KG1 (cell line): ENCODE data around the gene KIF26A.
"Not testable (repeated sequence)": the region's sequence is repeated elsewhere in the genome, so short reads cannot be mapped to it uniquely, and the experiment has no call there.

ENCODE experiments used
- DNase-seq: peaks from one replicate; lab custom pipeline; 2025; lab: John Stamatoyannopoulos, UW

KIF26A gene

GRCh38 chr14:104143521-104144452, 5.4 kb downstream of the KIF26A start:
- no peak for DNase-seq

DNA sequence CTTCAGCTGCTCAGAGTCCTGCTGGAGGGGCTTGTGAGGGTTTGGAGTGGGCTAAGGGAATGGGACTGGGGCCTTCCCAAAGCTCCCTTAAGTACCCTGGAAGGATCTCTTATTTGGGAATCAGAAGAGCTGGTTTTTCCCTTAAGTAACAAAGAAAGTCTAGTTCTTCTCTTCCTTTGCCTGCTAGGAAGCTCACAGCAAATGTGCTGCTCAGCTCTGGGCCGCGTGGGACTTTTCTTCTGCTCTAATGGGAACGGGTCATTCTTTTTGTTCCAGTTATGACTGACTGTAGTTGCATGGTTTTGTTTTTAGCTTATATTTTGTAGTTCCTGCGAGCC, 6.0 kb downstream of the KIF26A start:
- no peak for DNase-seq

- no peak for DNase-seq
Measured at GRCh38 chr14:104144911-104145825, 6.8 kb downstream of the KIF26A start.

- no peak for DNase-seq
Measured at GRCh38 chr14:104145826-104146601, 7.6 kb downstream of the KIF26A start.

DNA sequence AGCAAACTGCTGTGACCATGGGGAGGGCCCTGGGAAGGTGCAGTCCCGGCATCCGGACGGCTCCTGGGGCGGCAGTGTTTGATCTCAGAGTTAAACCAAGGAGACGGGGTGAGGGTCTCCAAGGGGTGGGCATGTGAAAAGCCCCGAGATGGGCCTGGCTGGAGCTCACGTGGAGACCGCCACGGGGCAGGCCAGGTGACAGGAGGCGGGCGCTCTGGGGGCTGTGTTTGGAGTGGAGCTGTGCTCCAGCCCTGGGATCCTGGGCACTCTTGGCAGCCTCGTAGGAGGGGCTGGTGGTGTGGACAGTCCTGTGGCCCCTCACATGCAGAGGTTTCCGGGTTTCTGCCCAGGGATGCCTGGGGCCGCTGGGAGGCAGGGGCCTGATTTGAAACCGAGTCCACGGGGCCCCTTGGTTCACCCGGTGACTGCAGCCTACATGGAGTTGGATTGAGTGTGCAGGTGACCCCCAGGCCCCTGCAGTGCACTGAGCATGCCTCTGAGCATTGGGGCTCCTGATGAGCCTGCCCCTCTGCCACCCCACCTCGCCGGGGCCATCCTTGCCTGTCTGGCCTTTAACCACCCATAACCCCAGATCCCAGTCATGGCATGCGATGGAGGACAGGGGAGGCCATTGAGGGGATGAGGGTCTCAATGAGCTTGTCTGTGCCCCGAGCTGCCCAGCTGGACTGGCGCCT, 8.4 kb downstream of the KIF26A start:
- DNase-seq = no peak

DNA sequence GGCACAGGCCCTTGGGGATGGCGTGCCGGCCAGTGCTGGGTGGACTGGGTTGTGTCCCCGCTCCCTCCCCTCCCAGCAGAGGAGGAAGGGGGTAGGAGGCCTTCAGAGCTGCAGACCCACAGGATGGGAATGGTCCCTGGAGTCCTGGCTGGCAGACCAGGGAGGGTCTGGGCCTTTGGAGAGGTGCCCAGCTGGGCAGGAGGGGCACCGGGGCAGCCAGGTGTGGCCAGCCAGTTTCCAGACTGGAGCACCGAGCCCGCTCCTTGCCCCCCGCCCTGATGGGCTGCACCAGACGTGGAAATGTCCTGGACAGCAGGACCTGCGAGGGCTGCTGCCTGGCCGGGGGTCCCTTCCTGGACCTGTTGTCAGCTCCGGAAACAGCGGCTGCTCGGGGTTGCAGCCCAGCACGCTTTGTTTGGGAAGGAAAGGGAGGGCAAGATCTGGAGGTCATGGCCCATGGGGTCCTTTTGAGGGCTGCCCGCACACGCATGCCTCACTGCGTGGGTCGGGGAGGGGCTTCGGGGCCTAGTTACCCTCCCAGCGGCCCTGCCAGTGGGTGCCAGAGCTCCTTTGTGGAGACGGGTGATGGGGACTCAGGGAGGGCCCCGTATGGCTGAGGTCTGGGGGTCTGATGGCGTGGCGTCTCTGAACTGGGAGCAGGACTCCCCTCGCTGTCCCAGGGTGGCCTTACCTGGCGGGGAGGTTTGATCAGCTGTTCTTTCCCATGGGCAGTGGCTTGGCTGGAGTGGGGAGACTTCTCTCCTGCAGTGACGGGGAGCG, 9.1 kb downstream of the KIF26A start:
- DNase-seq = no peak

- no peak for DNase-seq
Measured at GRCh38 chr14:104148433-104149277, 10.3 kb downstream of the KIF26A start.

DNA sequence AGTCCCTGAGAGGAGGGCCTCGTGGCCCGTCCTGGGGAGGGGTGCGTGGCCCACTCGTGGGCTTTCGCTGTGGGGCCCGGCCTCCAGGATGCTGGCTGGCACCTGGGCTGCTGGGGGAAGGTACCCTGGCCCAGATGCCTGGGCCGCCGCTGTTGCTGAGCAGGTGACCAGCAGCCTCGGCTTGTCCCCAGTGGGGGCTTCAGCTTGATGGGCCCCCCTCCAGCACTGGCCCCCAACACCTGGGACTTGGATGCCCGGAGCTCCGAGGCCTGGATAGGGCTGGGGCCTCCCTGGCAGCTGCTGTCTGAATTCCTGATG, 10.8 kb downstream of the KIF26A start:
- no peak for DNase-seq

DNA sequence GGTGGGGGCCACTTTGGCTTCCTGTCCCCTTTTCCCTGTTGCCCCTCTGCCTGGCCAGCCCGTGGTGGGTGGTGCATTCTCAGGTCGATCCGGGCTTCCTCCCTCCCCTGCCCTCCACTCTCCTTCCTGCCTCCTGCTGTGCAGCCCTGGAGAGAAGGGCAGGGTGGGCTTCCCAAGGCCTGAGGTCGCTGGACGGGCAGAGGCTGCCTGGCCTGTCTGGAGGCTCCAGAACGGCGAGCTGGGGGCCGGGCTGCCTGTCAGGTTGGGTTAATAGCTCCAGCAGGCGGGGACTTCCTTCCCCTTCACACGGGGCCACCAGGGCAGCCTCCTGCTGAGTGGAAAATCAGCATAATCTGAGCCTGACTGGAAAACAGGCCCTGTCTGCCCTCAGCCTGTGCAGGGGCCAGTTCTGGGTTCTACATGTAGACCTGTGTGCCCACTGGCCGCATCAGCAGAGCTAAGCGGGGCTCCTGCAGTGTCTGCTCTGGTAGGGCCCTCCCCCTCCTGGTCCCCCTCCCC, 11.3 kb downstream of the KIF26A start:
- DNase-seq = no peak

GRCh38 chr14:104150136-104151025, 12.0 kb downstream of the KIF26A start:
- DNase-seq = no peak

GRCh38 chr14:104151026-104151381, 12.6 kb downstream of the KIF26A start:
- DNase-seq = no peak

DNA sequence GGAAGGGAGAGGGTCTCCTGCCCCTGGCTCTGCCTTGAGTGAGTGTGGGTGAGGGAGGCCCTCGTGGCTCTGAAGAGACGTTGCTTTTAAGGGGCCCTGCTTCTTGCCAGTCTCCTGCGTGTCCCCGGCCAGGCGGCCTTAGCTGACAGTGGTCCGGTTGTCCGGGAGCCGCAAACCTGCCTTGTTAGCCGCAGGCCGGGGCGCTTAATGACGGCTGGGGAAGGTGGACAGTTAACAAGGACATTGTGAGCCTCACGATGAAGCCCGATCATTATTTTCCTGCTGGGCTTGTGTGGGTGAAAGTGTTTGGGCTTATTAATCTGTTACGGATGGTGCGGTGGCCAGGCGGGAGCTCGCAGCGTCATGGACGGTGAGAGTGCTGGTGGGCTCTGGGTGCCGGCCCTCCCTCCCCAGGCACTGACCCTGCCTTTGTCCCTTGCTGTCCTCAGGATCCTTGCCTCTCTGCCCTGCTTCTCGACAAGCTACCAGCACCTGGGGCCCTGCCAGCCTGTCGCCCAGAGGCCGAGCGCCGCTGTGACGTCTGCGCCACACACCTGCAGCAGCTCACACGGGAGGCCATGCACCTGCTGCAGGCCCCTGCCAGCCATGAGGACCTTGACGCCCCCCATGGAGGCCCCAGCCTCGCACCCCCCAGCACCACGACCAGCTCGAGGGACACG, 13.3 kb downstream of the KIF26A start:
- no peak for DNase-seq

DNA sequence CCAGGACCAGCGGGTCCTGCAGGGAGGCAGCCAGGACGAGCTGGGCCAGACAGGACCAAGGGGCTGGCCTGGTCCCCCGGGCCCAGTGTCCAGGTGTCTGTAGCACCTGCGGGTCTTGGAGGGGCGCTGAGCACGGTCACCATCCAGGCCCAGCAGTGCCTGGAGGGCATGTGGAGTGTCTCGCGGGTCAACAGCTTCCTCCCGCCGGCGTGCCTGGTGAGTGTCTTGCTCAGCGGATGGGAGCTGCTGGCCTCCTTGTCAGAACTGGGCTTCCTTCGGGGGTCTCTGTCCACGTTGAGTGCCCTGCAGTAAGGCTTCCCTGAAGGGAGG, 13.8 kb downstream of the KIF26A start:
- no peak for DNase-seq

GRCh38 chr14:104152686-104153393, 14.5 kb downstream of the KIF26A start:
- DNase-seq = no peak

GRCh38 chr14:104153394-104153755, 15.0 kb downstream of the KIF26A start:
- not testable (repeated sequence) for DNase-seq

- no peak for DNase-seq
Measured at GRCh38 chr14:104154246-104154645, 15.9 kb downstream of the KIF26A start.

DNA sequence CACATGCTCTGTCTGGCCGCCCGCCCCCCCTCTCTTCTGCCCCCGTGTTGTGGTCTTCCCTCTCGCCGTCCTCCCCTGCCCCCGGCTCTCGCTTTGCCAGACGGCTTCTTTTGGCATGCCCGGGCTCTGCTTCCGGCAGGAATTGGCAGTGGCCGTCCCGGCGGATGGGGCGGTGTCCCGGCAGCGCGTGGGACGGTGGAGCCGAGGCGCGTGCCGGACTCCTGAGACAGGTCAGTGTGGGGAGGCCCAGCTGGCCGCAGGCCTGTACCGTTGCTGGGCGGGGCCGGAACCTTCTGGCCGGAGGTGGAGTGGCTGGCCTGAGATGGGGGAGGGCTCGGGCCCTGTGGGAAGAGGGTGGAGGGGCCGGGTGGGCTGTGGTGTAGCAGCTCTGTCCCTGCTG, 17.1 kb downstream of the KIF26A start:
- DNase-seq = no peak

- DNase-seq = no peak
Measured at GRCh38 chr14:104156142-104156541, 17.8 kb downstream of the KIF26A start.
